Measurements from ENCODE around the gene SLFNL1.

SLFNL1 gene

DNA sequence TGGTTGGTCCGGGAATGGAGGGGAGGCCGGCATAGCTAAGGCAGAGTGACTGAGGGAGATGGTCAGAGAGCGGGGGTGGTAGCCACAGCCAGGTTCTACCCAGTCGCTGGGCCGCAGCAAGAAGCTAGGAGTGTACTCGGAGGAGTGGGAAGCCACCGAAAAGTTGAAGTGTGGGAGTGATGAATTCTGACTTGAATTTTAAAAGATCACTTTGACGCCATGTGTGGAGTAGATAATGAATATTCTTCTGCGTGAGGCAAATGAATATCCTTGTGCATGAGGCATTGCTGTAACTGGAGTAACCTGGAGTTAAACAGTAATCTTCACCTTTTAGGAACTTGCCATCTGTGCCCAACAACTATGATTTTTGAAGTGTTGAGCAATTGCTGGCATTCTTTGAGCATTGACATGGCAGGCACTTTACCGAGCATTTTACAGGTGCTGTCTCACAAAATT lies 35.2 kb downstream of the SLFNL1 start:
- TF ChIP-seq YY1 (IDR thresholded peaks at IDR 0.05; ENCODE audit: low read depth) (no peak), TEAD4 (IDR thresholded peaks at IDR 0.05) (no peak), EP300 (IDR thresholded peaks at IDR 0.05; ENCODE audit: borderline replicate concordance) (no peak), REST (IDR thresholded peaks at IDR 0.05; ENCODE audit: low read depth) (no peak), CEBPB (IDR thresholded peaks at IDR 0.05) (no peak), TCF12 (IDR thresholded peaks at IDR 0.05; ENCODE audit: low read depth) (no peak), ZBTB7A (IDR thresholded peaks at IDR 0.05; ENCODE audit: low read depth) (no peak), NFIC (IDR thresholded peaks at IDR 0.05) (no peak), CREB1 (IDR thresholded peaks at IDR 0.05; ENCODE audit: low read depth) (no peak), FOXM1 (IDR thresholded peaks at IDR 0.05; ENCODE audit: borderline replicate concordance, low read depth) (no peak), TAF1 (IDR thresholded peaks at IDR 0.05; ENCODE audit: low read depth) (no peak), USF1 (IDR thresholded peaks at IDR 0.05) (no peak), MAX (IDR thresholded peaks at IDR 0.05) (no peak), EGR1 (IDR thresholded peaks at IDR 0.05) (no peak), RAD21 (IDR thresholded peaks at IDR 0.05; ENCODE audit: low read depth) (no peak)

DNA sequence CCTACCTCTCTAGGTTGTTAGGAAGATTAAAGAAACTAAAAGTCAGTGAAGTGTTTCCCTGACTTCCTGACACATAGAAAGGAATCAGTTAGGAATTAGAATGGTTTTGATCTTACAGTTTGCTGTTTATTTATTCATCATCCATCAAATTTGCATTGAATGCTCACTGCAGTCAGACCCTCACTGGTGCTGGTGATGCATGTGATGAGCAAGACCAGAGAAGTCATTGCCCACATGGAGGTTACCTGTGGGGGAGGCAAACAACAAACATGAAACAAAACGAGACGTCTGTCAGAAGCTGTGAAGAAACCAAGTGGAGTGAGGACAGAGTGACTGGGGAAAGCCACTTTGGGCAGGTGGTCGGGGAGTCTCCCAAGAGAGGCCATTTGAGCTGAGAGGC lies 35.6 kb downstream of the SLFNL1 start:
- no peak for TF ChIP-seq MAX (IDR thresholded peaks at IDR 0.05)
- no peak for TF ChIP-seq TAF1 (IDR thresholded peaks at IDR 0.05; ENCODE audit: low read depth)
- TF ChIP-seq TEAD4 (IDR thresholded peaks at IDR 0.05) = no peak
- TF ChIP-seq EGR1 (IDR thresholded peaks at IDR 0.05) = no peak
- TF ChIP-seq TCF12 (IDR thresholded peaks at IDR 0.05; ENCODE audit: low read depth) = no peak
- no peak for TF ChIP-seq USF1 (IDR thresholded peaks at IDR 0.05)
- no peak for TF ChIP-seq RAD21 (IDR thresholded peaks at IDR 0.05; ENCODE audit: low read depth)
- TF ChIP-seq ZBTB7A (IDR thresholded peaks at IDR 0.05; ENCODE audit: low read depth) = no peak
- TF ChIP-seq YY1 (IDR thresholded peaks at IDR 0.05; ENCODE audit: low read depth) = no peak
- no peak for TF ChIP-seq FOXM1 (IDR thresholded peaks at IDR 0.05; ENCODE audit: borderline replicate concordance, low read depth)
- TF ChIP-seq EP300 (IDR thresholded peaks at IDR 0.05; ENCODE audit: borderline replicate concordance) = no peak
- no peak for TF ChIP-seq NFIC (IDR thresholded peaks at IDR 0.05)
- no peak for TF ChIP-seq REST (IDR thresholded peaks at IDR 0.05; ENCODE audit: low read depth)
- no peak for TF ChIP-seq CREB1 (IDR thresholded peaks at IDR 0.05; ENCODE audit: low read depth)
- no peak for TF ChIP-seq CEBPB (IDR thresholded peaks at IDR 0.05)

DNA sequence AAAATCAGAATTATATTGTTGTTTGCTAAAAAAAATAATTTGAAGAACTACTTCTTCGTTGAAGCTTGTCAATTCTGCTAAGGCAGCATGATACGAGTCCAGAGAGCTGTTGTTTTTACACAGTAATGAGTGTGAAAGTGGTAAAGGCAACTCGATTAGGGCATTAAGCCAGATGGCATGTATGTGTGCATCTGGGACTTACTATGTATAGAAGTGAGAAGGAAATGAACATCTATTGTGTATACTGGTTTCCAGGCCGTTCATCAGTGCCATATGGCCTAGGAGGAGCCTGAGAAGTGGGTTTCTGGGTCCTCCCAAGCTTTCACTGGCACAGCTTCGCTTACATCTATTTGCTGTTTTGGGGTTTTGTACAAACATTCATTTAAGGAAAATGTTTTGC lies 36.4 kb downstream of the SLFNL1 start:
- no peak for TF ChIP-seq TAF1 (IDR thresholded peaks at IDR 0.05; ENCODE audit: low read depth)
- TF ChIP-seq USF1 (IDR thresholded peaks at IDR 0.05) = no peak
- no peak for TF ChIP-seq REST (IDR thresholded peaks at IDR 0.05; ENCODE audit: low read depth)
- TF ChIP-seq FOXM1 (IDR thresholded peaks at IDR 0.05; ENCODE audit: borderline replicate concordance, low read depth) = no peak
- no peak for TF ChIP-seq ZBTB7A (IDR thresholded peaks at IDR 0.05; ENCODE audit: low read depth)
- TF ChIP-seq EGR1 (IDR thresholded peaks at IDR 0.05) = no peak
- TF ChIP-seq EP300 (IDR thresholded peaks at IDR 0.05; ENCODE audit: borderline replicate concordance) = no peak
- TF ChIP-seq CEBPB (IDR thresholded peaks at IDR 0.05) = no peak
- TF ChIP-seq CREB1 (IDR thresholded peaks at IDR 0.05; ENCODE audit: low read depth) = no peak
- no peak for TF ChIP-seq RAD21 (IDR thresholded peaks at IDR 0.05; ENCODE audit: low read depth)
- TF ChIP-seq MAX (IDR thresholded peaks at IDR 0.05) = no peak
- TF ChIP-seq TCF12 (IDR thresholded peaks at IDR 0.05; ENCODE audit: low read depth) = no peak
- no peak for TF ChIP-seq TEAD4 (IDR thresholded peaks at IDR 0.05)
- no peak for TF ChIP-seq NFIC (IDR thresholded peaks at IDR 0.05)
